ENCODE measurements around the gene OR2T1.
"Not testable (repeated sequence)": the region's sequence is repeated elsewhere in the genome, so short reads cannot be mapped to it uniquely, and the experiment has no call there.

The OR2T1 gene

GRCh38 chr1:248402748-248403147, at the start of gene OR2T1:
Gene OR2T1 (plus strand): TSS chr1:248403048. CDS start chr1:248406148, 3,100 bp downstream.
- no peak for DNase-seq

GRCh38 chr1:248359415-248359814, 43.4 kb upstream of the OR2T1 start:
- no peak for DNase-seq

- DNase-seq: no peak
These were observed 41.6 kb upstream of the OR2T1 start, which contains the start of gene OR2T4 for GRCh38 chr1:248361121-248361715. Gene OR2T4 (plus strand): TSS chr1:248361665. CDS start chr1:248361665, 0 bp downstream.

GRCh38 chr1:248366609-248367008, 36.2 kb upstream of the OR2T1 start:
- DNase-seq: no peak

GRCh38 chr1:248372394-248372793, 30.5 kb upstream of the OR2T1 start:
- no peak for DNase-seq

- no peak for DNase-seq
These were observed 29.1 kb upstream of the OR2T1 start for GRCh38 chr1:248373761-248374160.

- DNase-seq: no peak
These were observed 27.4 kb upstream of the OR2T1 start, which contains the start of gene OR2T6 for GRCh38 chr1:248375446-248375845. Gene OR2T6 (plus strand): TSS chr1:248375746. CDS start chr1:248387609, 11,863 bp downstream.

GRCh38 chr1:248376916-248377315, 25.9 kb upstream of the OR2T1 start:
- no peak for DNase-seq

GRCh38 chr1:248380854-248381253, 22.0 kb upstream of the OR2T1 start:
- DNase-seq: no peak

GRCh38 chr1:248388426-248388825, 14.4 kb upstream of the OR2T1 start:
- DNase-seq: no peak

GRCh38 chr1:248393050-248393449, 9.8 kb upstream of the OR2T1 start:
- no peak for DNase-seq

- no peak for DNase-seq
These were observed 1.2 kb downstream of the OR2T1 start for GRCh38 chr1:248404024-248404423.

- DNase-seq: no peak
These were observed 4.2 kb downstream of the OR2T1 start for GRCh38 chr1:248406721-248407692.

GRCh38 chr1:248416226-248416625, 13.4 kb downstream of the OR2T1 start:
- DNase-seq: no peak

GRCh38 chr1:248417854-248418253, 15.0 kb downstream of the OR2T1 start:
- no peak for DNase-seq

- DNase-seq: no peak
These were observed 18.5 kb downstream of the OR2T1 start for GRCh38 chr1:248421384-248421783.

GRCh38 chr1:248427526-248428191, 24.8 kb downstream of the OR2T1 start:
- not testable (repeated sequence) for DNase-seq

GRCh38 chr1:248428192-248428533, 25.3 kb downstream of the OR2T1 start:
- DNase-seq: not testable (repeated sequence)

- DNase-seq: not testable (repeated sequence)
These were observed 28.8 kb downstream of the OR2T1 start for GRCh38 chr1:248431683-248432082.

- DNase-seq: not testable (repeated sequence)
These were observed 29.4 kb downstream of the OR2T1 start for GRCh38 chr1:248432201-248432600.

- DNase-seq: not testable (repeated sequence)
These were observed 31.1 kb downstream of the OR2T1 start for GRCh38 chr1:248433811-248434415.

- DNase-seq: not testable (repeated sequence)
These were observed 32.1 kb downstream of the OR2T1 start for GRCh38 chr1:248434913-248435312.

- DNase-seq: not testable (repeated sequence)
These were observed 33.5 kb downstream of the OR2T1 start for GRCh38 chr1:248436303-248436702.
